Lower leg skin (tissue), 4 donors: ENCODE data around the gene IP6K3. TPM values are rescaled to one million over a fixed set of nuclear protein-coding genes. Genes with fewer than 3 reads are reported as not detected.

Experiments used
- DNase-seq, 2 donors: peaks; one replicate each; pipeline ENCODE4 v3.0.0-alpha.2; 2019; ENCODE audit warnings: low spot score in 2 of 2
- H3K4me3 ChIP-seq: fragments of 200-600 bp; sonication (generic); 2 replicates; pipeline ENCODE4 v1.5.1; 2017; ENCODE audit warnings: mild to moderate bottlenecking, low read depth; ENCODE audit not compliant: poor library complexity, severe bottlenecking
- POLR2A ChIP-seq, 2 donors: fragments of 450-650 bp; IDR thresholded peaks; one replicate each; pipeline ENCODE4 v1.6.1; 2016 to 2017; ENCODE audit warnings: antibody characterized with exemption in 2 of 2, mild to moderate bottlenecking in 1 of 2, moderate library complexity in 1 of 2
- WGBS, 2 donors: methylation state at CpG; one replicate each; pipeline ENCODE4 v1.1.5; 2018; 5-methylcytosine and 5-hydroxymethylcytosine counted together
- intact Hi-C: fragments of 100-400 bp; cut with DNase I; formaldehyde crosslinking; loops from one replicate; pipeline ENCODE4 v1.15.0; 2023; ENCODE audit warnings: low total_unique reads
- total RNA-seq, 4 donors: library from RNA; depleted of rRNA; stranded (reverse); fragments of >200 nt; gene quantifications; one replicate each; pipeline ENCODE4 v1.1.0, GENCODE V29; 2016
- TF ChIP-seq, protein P1 (sequence below), 3 donors: fragments of 450-650 bp; IDR thresholded peaks; one replicate each; pipeline ENCODE4 v1.5.1; 2016; ENCODE audit warnings: antibody characterized with exemption in 3 of 3, mild to moderate bottlenecking in 3 of 3, moderate library complexity in 2 of 3

Gene IP6K3
- total RNA-seq, 4 donors from 2014 or later = 0.45 TPM; not detected in 3

GRCh38 chr6:33786736-33787135 is 40.0 kb upstream of the IP6K3 start:
- 49 to 66% methylated on average over 3 of the region's 3 CpGs for WGBS, 2 donors
- no peak overlapping the region for H3K4me3 ChIP-seq
- intact Hi-C loops = no loop called here
- DNase-seq = no peak
- TF ChIP-seq, protein P1, sequence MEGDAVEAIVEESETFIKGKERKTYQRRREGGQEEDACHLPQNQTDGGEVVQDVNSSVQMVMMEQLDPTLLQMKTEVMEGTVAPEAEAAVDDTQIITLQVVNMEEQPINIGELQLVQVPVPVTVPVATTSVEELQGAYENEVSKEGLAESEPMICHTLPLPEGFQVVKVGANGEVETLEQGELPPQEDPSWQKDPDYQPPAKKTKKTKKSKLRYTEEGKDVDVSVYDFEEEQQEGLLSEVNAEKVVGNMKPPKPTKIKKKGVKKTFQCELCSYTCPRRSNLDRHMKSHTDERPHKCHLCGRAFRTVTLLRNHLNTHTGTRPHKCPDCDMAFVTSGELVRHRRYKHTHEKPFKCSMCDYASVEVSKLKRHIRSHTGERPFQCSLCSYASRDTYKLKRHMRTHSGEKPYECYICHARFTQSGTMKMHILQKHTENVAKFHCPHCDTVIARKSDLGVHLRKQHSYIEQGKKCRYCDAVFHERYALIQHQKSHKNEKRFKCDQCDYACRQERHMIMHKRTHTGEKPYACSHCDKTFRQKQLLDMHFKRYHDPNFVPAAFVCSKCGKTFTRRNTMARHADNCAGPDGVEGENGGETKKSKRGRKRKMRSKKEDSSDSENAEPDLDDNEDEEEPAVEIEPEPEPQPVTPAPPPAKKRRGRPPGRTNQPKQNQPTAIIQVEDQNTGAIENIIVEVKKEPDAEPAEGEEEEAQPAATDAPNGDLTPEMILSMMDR (IDR thresholded peaks at IDR 0.05) = no peak
- no peak for TF ChIP-seq POLR2A (IDR thresholded peaks at IDR 0.05)

DNA sequence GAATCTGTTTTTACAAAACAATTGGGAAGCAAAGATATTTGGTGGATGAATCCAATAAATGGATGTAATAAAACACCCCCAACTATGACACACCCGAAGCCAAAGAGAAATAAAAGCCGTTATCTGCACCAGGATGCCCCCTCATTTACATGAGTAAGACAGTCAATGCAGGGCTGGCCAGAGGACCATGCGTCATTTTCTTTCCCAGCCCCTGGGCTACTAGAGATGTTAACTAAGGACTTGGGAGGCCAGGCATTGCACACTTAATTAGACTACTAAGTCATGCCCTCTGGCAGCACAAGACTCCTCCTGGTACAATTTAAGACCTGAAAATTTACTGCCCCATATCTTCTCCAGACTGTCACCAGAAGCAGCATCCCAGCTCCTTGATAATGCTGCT is 39.1 kb upstream of the IP6K3 start:
- no peak for DNase-seq
- TF ChIP-seq POLR2A (IDR thresholded peaks at IDR 0.05) = no peak
- TF ChIP-seq, protein P1 (IDR thresholded peaks at IDR 0.05) = no peak
- WGBS, 2 donors = 37 to 43% methylated on average over 3 of the region's 3 CpGs
- intact Hi-C loops = no loop called here
- H3K4me3 ChIP-seq = no peak overlapping the region

GRCh38 chr6:33784787-33785186 is 38.1 kb upstream of the IP6K3 start:
- 78 to 79% methylated on average over 13 of the region's 13 CpGs for WGBS, 2 donors
- DNase-seq = no peak
- H3K4me3 ChIP-seq = no peak overlapping the region
- TF ChIP-seq POLR2A (IDR thresholded peaks at IDR 0.05) = no peak
- TF ChIP-seq, protein P1 (IDR thresholded peaks at IDR 0.05) = no peak
- intact Hi-C loops = no loop called here

GRCh38 chr6:33783781-33784520 is 37.2 kb upstream of the IP6K3 start:
- no peak for DNase-seq
- intact Hi-C loops = no loop called here
- 87 to 89% methylated on average over 10 of the region's 10 CpGs for WGBS, 2 donors
- no peak overlapping the region for H3K4me3 ChIP-seq
- TF ChIP-seq, protein P1 (IDR thresholded peaks at IDR 0.05) = no peak
- no peak for TF ChIP-seq POLR2A (IDR thresholded peaks at IDR 0.05)

- H3K4me3 ChIP-seq = no peak overlapping the region
- 96 to 99% methylated on average over 5 of the region's 5 CpGs for WGBS, 2 donors
- intact Hi-C loops = no loop called here
- DNase-seq = no peak
- TF ChIP-seq, protein P1 (IDR thresholded peaks at IDR 0.05) = no peak
- no peak for TF ChIP-seq POLR2A (IDR thresholded peaks at IDR 0.05)
Observed at GRCh38 chr6:33782561-33782960, 35.9 kb upstream of the IP6K3 start.
